BJ (cell line): ENCODE data around the gene SMIM13. TPM values are rescaled to one million over a fixed set of nuclear protein-coding genes. Genes with fewer than 3 reads are reported as not detected.
"Not testable (repeated sequence)": the region's sequence is repeated elsewhere in the genome, so short reads cannot be mapped to it uniquely, and the experiment has no call there.

Source experiments
- CTCF ChIA-PET: fragments of 350-600 bp; formaldehyde crosslinking; extraction: SDS; loops from one replicate; lab custom pipeline; 2021; ENCODE audit warnings: antibody characterized with exemption, inconsistent platforms; lab: Yijun Ruan, JAX
- POLR2A ChIA-PET: fragments of 300-600 bp; sonication (Branson Sonifier 250); formaldehyde crosslinking; extraction: SDS; loops from one replicate; lab custom pipeline; 2021; ENCODE audit warnings: antibody characterized with exemption; lab: Charles Lee
- DNase-seq: peaks from one replicate; pipeline ENCODE4 v3.0.0-alpha.2; 2011; ENCODE audit warnings: low read depth
- H3K27me3 ChIP-seq: 2 replicates; pipeline ENCODE4 v1.6.0; 2011; ENCODE audit warnings: low read length; ENCODE audit not compliant: control insufficient read depth, insufficient read depth
- H3K36me3 ChIP-seq: 2 replicates; pipeline ENCODE4 v1.5.1; 2011; ENCODE audit warnings: low read length; ENCODE audit not compliant: control insufficient read depth, insufficient read depth
- H3K4me3 ChIP-seq: 2 replicates; pipeline ENCODE4 v1.5.1; 2011; ENCODE audit warnings: low read depth, mild to moderate bottlenecking, control low read depth, low read length
- polyA plus RNA-seq: library from polyadenylated mRNA; depleted of rRNA; stranded (reverse); fragments of >200 nt; gene quantifications from 2 replicates; pipeline ENCODE4 v1.2.3, GENCODE V29; 2011
- TF ChIP-seq, protein P1 (sequence below): IDR thresholded peaks from 2 replicates; pipeline ENCODE4 v1.5.1; 2011; ENCODE audit warnings: low read depth, mild to moderate bottlenecking, control low read depth, inconsistent platforms, low read length, moderate library complexity; ENCODE audit not compliant: insufficient read depth

SMIM13 gene
- polyA plus RNA-seq, 1 experiment: 3.0 TPM

DNA sequence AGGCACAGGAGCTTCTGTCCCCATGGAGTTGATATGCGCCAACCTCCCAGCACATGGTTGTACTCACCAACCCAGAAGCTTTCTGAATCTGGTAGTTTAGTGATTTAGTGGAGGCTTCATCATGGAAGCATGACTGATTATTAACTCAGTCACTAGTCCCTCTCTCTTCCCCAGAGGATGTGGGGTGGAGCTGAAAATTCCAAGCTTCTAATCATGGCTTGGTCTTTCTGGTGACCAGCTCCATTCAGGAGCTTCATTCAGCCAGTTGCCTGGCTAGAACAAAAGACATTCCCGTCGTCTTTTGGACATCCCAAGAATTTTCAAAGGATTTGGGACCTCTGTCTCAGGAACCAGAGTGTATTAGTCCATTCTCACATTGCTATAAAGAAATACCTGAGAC is 13.3 kb upstream of the SMIM13 start:
- CTCF ChIA-PET: interaction anchor here (0.9 to 5.8 kb wide), 7 partner anchors 10 to 495 kb away, joined by 3 to 38 read pairs (median 3); partner anchors contain the start of gene SMIM13
- no peak for DNase-seq
- H3K36me3 ChIP-seq: no peaks in the 10 kb centered on the region
- POLR2A ChIA-PET: no interaction called here
- H3K27me3 ChIP-seq: no peaks in the 10 kb centered on the region
- TF ChIP-seq, protein P1, sequence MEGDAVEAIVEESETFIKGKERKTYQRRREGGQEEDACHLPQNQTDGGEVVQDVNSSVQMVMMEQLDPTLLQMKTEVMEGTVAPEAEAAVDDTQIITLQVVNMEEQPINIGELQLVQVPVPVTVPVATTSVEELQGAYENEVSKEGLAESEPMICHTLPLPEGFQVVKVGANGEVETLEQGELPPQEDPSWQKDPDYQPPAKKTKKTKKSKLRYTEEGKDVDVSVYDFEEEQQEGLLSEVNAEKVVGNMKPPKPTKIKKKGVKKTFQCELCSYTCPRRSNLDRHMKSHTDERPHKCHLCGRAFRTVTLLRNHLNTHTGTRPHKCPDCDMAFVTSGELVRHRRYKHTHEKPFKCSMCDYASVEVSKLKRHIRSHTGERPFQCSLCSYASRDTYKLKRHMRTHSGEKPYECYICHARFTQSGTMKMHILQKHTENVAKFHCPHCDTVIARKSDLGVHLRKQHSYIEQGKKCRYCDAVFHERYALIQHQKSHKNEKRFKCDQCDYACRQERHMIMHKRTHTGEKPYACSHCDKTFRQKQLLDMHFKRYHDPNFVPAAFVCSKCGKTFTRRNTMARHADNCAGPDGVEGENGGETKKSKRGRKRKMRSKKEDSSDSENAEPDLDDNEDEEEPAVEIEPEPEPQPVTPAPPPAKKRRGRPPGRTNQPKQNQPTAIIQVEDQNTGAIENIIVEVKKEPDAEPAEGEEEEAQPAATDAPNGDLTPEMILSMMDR: no peak
- H3K4me3 ChIP-seq: no peak overlapping the region

DNA sequence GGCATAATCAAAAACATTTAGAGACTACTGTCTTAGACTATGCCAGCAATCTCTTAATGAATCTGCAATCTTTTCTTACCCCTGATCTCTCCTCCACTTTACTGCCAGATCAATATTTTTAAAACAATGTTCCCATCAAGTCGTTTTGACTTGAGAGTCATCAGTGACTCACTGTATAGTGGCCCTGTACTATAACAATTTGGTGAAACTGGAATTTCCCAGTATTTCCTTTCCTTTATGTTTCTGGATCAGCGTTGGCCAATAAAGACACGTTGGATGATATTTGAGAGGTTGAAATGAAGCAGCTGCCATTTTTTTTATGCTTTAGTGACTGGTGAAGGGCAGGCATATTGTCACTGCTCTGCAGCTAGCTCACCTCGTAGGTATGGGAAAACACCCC is 10.1 kb upstream of the SMIM13 start:
- ChIA-PET POLR2A (no interaction called here), CTCF (interaction anchor here (1.7 to 5.8 kb wide), 2 partner anchors 13 to 413 kb away, joined by 3 to 38 read pairs; no protein-coding TSS in a partner anchor)
- H3K36me3 ChIP-seq: no peaks in the 10 kb centered on the region
- DNase-seq: no peak
- TF ChIP-seq, protein P1: no peak
- no peaks in the 10 kb centered on the region for H3K27me3 ChIP-seq
- no peak overlapping the region for H3K4me3 ChIP-seq

DNA sequence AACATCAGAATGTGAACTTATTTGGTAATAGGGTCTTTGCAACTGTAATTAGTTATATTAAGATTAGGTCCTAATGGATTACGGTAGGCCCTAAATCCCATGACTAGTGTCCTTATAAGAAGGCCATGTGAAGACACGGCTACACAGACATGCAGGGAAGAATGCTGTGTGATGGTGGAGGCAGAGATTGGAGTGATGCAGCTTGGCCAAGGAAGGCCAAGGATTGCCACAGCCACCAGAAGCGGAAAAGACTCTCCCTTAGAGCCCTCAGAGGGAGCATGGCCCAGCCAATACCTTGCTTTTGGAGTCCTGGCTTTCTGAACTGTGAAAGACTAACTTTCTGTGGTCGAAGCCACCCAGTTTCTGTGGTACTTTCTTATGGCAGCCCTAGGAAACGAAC is 9.7 kb upstream of the SMIM13 start:
- no peak for DNase-seq
- ChIA-PET CTCF (interaction anchor here (1.7 to 5.8 kb wide), 2 partner anchors 14 to 412 kb away, joined by 3 to 38 read pairs; no protein-coding TSS in a partner anchor), POLR2A (no interaction called here)
- no peak overlapping the region for H3K4me3 ChIP-seq
- TF ChIP-seq, protein P1: no peak
- no peaks in the 10 kb centered on the region for H3K27me3 ChIP-seq
- no peaks in the 10 kb centered on the region for H3K36me3 ChIP-seq

DNA sequence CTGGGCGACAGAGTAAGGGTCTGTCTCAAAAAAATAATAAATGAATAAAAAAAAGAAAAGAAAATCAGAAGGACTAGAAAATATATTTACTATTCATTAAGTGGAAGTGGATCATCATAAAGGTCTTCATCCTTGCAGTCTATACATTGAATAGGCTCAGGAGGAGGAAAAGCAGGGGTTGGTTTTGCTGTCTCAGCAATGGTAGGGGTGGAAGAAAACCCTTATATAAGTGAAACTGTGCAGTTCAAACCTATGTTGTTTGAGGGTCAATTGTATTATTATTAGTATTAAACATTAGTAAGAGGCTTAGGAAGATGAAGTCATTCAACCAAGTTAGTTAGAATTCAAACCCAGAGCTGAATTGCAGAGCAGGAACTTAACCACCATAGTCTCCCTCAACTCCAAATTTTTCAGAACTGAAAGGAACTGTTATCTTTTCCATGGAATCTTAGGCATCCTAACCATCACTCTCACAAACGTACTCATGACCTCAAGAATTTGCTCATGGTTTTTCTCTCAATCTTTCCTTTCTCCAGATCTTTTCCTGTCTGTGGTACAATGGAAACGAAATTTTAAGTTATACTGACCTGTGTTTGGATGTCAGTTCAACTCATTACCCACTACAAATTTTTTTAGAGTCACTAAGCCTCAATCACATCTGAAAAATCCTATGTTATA is 7.7 kb upstream of the SMIM13 start:
- no peak for DNase-seq
- POLR2A ChIA-PET: no interaction called here
- no peak overlapping the region for H3K4me3 ChIP-seq
- H3K36me3 ChIP-seq: no peaks in the 10 kb centered on the region
- H3K27me3 ChIP-seq: no peaks in the 10 kb centered on the region
- TF ChIP-seq, protein P1: no peak
- CTCF ChIA-PET: interaction anchor here (1.0 kb wide), 1 partner anchor 16 kb away, joined by 3 read pairs; no protein-coding TSS in a partner anchor

DNA sequence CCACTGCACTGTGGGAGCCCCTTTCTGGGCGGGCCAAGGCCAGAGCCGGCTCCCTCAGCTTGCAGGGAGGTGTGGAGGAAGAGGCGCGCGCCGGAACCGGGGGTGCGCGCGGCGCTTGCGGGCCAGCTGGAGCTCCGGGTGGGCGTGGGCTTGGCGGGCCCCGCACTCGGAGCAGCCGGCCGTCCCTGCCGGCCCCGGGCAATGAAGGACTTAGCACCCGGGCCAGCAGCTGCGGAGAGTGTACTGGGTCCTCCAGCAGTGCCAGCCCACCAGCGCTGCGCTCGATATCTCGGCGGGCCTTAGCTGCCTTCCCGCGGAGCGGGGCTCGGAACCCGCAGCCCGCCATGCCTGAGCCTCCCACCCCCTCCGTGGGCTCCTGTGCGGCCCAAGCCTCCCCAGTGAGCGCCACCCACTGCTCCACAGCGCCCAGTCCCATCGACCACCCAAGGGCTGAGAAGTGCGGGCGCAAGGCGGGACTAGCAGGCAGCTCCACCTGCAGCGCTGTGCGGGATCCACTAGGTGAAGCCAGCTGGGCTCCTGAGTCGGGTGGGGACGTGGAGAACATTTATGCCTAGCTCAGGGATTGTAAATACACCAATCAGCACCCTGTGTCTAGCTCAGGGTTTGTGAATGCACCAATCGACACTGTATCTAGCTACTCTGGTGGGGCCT is 6.4 kb upstream of the SMIM13 start:
- DNase-seq, H3K27me3 ChIP-seq, H3K4me3 ChIP-seq, POLR2A ChIA-PET, H3K36me3 ChIP-seq: not testable (repeated sequence)
- CTCF ChIA-PET: interaction anchor here (1.2 kb wide), 1 partner anchor 488 kb away, joined by 3 read pairs; no protein-coding TSS in a partner anchor
